ENCODE results near the gene AGTRAP. TPM values are rescaled to one million over a fixed set of nuclear protein-coding genes. Genes with fewer than 3 reads are reported as not detected.

AGTRAP gene
- total RNA-seq, 1 donor from 2014 or later: 45.2 TPM

- DNase-seq (ENCODE audit: low read depth, low spot score): no peak
These were observed 46.3 kb downstream of the AGTRAP start for GRCh38 chr1:11782127-11782708.

GRCh38 chr1:11783556-11783955 lies 47.6 kb downstream of the AGTRAP start:
- DNase-seq (ENCODE audit: low read depth, low spot score): no peak

DNA sequence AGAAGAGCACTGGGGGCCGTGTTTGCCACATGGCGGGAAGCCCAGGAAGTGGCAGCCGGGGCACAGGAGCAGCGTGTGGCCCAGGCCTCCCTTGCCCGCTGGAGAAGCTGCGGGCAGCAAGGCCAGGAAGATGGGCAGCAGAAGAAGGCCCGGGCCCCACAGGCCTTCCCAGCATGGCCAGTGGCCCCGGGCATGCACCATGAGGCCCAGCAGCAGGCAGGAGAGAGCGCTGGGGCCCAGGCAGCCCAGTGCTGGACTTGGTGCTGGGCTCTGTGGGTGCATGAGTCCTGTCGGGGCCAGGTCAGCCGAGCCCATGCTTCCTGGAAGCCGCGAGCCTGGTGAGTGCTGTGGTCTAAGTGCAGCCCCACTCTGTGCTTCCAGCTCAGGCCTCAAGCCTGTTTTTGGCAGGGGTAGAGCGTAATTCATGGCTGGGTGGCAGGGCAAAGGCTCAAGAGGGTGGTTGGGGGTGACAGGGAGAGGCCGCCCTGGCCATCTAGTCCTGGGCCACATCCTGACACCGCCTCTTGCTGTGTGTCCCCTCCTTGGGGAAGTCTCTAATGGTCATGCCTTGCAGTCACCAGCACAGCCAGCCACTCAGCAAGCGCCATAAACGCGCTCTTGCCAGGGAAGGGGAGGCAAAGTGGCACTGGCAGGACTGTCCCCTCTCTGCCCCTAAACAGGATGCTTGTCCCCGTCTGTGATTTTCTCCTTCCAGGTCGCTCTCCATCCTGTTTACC lies 48.5 kb downstream of the AGTRAP start:
- DNase-seq (ENCODE audit: low read depth, low spot score): no peak

GRCh38 chr1:11784993-11785769 lies 49.2 kb downstream of the AGTRAP start:
- DNase-seq (ENCODE audit: low read depth, low spot score): no peak

GRCh38 chr1:11786168-11786567 lies 50.2 kb downstream of the AGTRAP start:
- DNase-seq (ENCODE audit: low read depth, low spot score): no peak

DNA sequence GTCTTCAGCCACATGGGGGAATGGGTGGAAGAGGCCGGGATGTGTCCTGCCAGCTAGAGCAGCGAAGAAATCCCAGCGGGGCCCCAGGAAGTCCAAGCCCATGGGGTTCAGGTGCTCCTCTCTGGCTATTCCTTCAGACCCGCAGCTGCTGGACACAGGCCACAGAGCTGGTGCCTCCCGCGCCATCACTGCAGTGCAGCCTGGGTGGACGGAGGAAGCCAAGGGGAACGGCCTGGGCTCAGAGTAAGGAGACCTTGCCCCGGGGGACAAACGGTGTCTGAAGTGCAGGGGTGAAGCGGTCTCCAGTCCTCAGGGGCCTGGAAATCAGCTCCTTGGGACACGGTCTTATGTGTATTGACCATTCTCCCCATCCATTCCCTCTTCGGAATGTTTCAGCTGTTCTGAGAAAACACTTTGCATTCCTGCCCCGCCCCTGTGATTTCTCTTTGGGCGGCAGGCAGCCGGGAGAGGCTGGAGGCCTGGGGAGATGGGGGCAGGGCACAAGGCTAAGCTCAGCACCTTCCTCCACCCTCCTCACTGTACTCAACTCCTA lies 51.4 kb downstream of the AGTRAP start:
- DNase-seq (ENCODE audit: low read depth, low spot score): no peak

- DNase-seq (ENCODE audit: low read depth, low spot score): no peak
These were observed 52.0 kb downstream of the AGTRAP start for GRCh38 chr1:11787804-11788436.

- no peak for DNase-seq (ENCODE audit: low read depth, low spot score)
These were observed 52.7 kb downstream of the AGTRAP start for GRCh38 chr1:11788549-11789053.

DNA sequence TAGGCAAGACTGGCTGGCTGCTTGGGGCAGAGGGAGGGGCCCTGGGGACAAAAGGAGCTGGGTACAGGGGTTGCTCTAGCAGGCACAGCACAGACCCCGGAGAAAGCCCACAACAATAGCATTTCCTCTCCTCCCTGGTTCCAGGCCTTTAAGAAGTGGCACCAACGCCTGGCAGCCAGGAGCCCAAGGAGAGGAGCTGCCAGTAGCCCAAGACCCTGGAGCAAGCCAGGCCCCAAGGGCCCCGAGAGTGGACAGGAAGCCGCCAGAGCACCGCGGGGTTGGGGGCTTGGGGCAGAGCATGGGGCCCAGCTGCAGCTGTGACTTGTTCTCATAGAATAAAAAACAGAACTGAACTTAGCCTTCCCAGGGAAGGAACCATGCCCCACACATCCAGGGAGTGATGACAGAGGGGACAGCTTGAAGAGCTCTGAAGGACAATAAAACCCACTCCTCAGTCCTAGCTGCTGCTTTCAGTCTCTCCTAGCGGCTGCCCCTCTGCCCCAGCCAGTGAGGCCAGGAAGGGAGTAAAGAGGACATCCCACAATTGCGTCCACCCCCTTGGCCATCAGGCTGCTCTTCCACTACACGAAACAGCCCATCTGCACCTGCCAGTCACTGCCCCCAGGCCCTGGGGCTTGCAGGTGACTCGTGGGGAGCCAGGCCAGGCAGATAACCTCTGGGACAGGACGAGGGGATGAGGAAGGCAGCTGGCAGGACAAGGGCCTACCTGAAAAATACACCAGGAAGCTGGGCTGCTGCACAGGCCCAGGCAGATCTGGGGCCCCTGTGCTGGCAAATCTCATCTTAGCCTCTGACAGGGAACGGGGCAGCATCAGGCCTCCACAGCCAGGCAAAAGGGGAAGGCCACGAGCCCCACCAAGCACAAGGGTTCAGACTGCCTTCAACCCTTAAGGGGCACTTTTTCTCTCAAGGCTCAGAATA lies 53.5 kb downstream of the AGTRAP start:
- no peak for DNase-seq (ENCODE audit: low read depth, low spot score)

- DNase-seq (ENCODE audit: low read depth, low spot score): no peak
These were observed 54.4 kb downstream of the AGTRAP start for GRCh38 chr1:11790101-11790879.

DNA sequence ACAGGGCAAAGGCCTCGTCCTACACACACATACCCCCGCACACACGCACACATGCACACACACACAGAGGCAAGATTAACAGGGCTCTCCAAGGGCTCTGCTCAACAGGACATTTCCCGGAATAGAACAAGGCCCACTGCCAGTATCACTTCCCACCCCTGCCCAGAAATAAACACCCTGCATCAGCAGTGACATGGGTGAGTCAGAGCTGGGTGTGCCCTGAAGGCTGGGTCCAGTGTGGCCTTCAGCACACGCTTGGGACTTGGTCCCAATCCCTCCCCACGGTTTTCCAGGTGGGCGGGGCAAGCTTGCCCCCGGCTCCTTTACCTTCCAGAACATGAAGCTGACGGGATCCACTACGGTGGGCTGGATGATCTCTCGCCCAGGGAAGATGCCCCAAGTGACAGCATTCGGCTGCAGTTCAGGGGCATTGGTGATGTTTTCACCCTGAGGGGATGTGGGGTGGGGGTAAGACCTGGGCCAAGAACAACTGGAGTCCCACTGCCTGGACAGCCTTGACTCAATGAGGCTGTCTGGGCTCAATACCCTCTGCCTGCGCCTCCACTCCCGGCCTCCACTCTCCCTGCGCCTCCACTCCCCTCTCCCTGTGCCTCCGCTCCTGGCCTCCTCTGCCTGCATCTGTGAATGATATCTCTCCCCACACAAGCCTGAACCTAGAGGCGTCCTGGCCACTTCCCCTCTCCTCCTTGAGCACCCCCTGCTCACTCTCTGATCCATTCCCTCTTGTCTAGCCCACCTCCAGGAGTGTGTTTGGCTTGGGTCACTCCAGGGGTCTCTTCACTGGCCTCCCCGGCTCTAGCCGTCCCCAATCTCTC lies 55.2 kb downstream of the AGTRAP start:
- peak; percentile 66 for DNase-seq (ENCODE audit: low read depth, low spot score)

DNA sequence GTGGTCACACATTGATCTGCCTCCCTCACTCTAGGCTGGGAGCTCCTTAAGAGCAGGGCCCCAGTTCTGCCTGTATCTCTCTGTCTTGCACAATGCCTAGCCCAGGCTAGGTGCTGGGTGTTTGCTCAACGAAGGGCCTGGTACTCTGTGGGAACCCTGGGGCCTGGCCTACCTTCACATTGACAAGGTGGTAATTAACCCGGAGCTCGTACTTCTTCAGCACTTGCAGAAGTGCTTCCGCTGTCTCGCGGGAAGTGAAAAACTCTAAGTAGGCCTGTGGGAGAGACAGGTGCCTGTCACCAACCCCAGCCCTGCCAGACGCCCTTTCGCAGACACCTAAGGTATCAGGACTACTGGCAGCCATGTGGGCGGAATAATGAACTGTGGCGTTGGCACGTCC lies 56.2 kb downstream of the AGTRAP start:
- no peak for DNase-seq (ENCODE audit: low read depth, low spot score)

GRCh38 chr1:11793819-11794218 lies 57.9 kb downstream of the AGTRAP start:
- DNase-seq (ENCODE audit: low read depth, low spot score): no peak

- DNase-seq (ENCODE audit: low read depth, low spot score): no peak
These were observed 58.7 kb downstream of the AGTRAP start for GRCh38 chr1:11794446-11795237.

DNA sequence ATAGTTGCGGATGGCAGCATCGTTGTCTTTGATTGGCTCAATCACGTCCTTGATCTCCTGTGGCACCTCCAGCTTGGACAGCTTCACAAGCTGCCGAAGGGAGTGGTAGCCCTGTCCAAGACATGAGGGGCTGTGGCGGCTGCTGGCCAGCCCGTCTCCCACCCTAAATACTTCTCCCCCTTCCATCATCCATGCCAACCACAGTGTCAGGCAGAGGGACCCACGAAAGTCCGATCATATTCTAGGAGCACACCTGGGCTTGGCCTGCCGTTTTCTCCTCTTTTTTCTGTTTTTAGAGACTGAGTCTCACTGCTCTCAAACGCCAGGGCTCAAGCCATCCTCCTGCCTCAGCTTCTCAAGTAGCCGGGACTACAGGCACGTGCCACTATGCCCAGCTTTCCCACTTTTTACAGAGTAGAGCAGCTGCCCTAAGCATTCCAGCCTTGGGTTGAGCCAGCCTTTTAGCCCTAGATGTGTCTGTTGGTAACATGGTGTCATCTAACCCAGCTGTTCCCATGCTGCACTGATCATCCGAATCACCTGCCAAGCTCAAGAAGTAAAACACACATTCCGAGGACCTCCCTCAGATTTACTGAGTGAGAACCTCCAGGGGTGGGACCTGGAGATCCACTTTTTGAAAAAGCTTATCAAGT lies 59.4 kb downstream of the AGTRAP start:
- DNase-seq (ENCODE audit: low read depth, low spot score): no peak

GRCh38 chr1:11796036-11796828 lies 60.3 kb downstream of the AGTRAP start:
- no peak for DNase-seq (ENCODE audit: low read depth, low spot score)

All from pulmonary artery endothelial cell (primary cell).